ENCODE results near the gene CORO6. TPM values are rescaled to one million over a fixed set of nuclear protein-coding genes. Genes with fewer than 3 reads are reported as not detected.

Gene CORO6
- polyA plus RNA-seq, 2 of the 4 experiments (the other 2 are of a cell fraction), result 5.0 to 10.1 TPM

- no peak for FAIRE-seq
- H3K4me2 ChIP-seq, result peak within 1 kb of the TSS; percentile 83
- POLR2A ChIA-PET, result interaction anchor here (0.6 to 4.0 kb wide), 10 partner anchors 9 to 362 kb away, joined by 3 to 21 read pairs (median 4); partner anchors contain the start of gene ANKRD13B
Observed at GRCh38 chr17:29566473-29567303, 56.0 kb downstream of the CORO6 start, which contains the start of gene ABHD15. Gene ABHD15, minus strand, starts transcription at chr17:29567037. Its CDS starts 71 bp downstream, at chr17:29566966.

More at GRCh38 chr17:29566473-29567303, 56.0 kb downstream of the CORO6 start, which contains the start of gene ABHD15:
- H3K27ac ChIP-seq, result peak within 1 kb of the TSS; percentile 92 to 94
- peak within 1 kb of the TSS; percentile 62 for H3K4me3 ChIP-seq
- under 1% methylated on average over 34 of the region's 94 CpGs for WGBS (ENCODE audit: missing lambda C conversion rate)
- no peak for TF ChIP-seq ZC3H11A (IDR thresholded peaks at IDR 0.05)
- no peak for TF ChIP-seq HMGXB4 (CRISPR knock-in tag; IDR thresholded peaks at IDR 0.05; ENCODE audit: borderline replicate concordance)
- TF ChIP-seq FOXS1 (CRISPR knock-in tag; IDR thresholded peaks at IDR 0.05), result no peak
- no peak for TF ChIP-seq CTCF (IDR thresholded peaks at IDR 0.05)
- TF ChIP-seq BCL3 (IDR thresholded peaks at IDR 0.05), result 0 out of 3 replicates have a peak, but pooled peaks have one; percentile 55
- TF ChIP-seq NFE2L2 (conservative IDR thresholded peaks at IDR 0.05; ENCODE audit: low read length), result no peak
- no peak for TF ChIP-seq HOXB5 (CRISPR knock-in tag; IDR thresholded peaks at IDR 0.05)
- TF ChIP-seq RNF2 (IDR thresholded peaks at IDR 0.05; ENCODE audit: borderline replicate concordance, low read depth), result 0 out of 2 replicates have a peak, but pooled peaks have one; percentile 31
- no peak for TF ChIP-seq REST (IDR thresholded peaks at IDR 0.05)
- TF ChIP-seq TFCP2L1 (CRISPR knock-in tag; IDR thresholded peaks at IDR 0.05), result no peak
- no peak for TF ChIP-seq GATA3 (IDR thresholded peaks at IDR 0.05; ENCODE audit: borderline replicate concordance)
- TF ChIP-seq MYC (IDR thresholded peaks at IDR 0.05; ENCODE audit: borderline replicate concordance, low read length), result 0 out of 2 replicates have a peak, but pooled peaks have one; percentile 5
- TF ChIP-seq ELK1 (IDR thresholded peaks at IDR 0.05; ENCODE audit: low read depth, low read length), result no peak
- TF ChIP-seq MAX (IDR thresholded peaks at IDR 0.05), result peak; percentile 9
- TF ChIP-seq MAFK (IDR thresholded peaks at IDR 0.05; ENCODE audit: partially characterized antibody), result no peak
- 0 out of 2 replicates have a peak, but pooled peaks have one; percentile 48 for TF ChIP-seq KDM1A (IDR thresholded peaks at IDR 0.05; ENCODE audit: low read depth)
- peak; percentile 59 for TF ChIP-seq POLR2A (IDR thresholded peaks at IDR 0.05; ENCODE audit: low read length)
- peak in 1 of 2 experiments; percentile 65; a peak in 2 of 5 replicates for TF ChIP-seq JUN (IDR thresholded peaks at IDR 0.05)
- TF ChIP-seq CBX2 (IDR thresholded peaks at IDR 0.05; ENCODE audit: borderline replicate concordance, low read depth), result no peak
- TF ChIP-seq ZFP36 (IDR thresholded peaks at IDR 0.05; ENCODE audit: borderline replicate concordance, partially characterized antibody), result no peak
- TF ChIP-seq EHF (CRISPR knock-in tag; IDR thresholded peaks at IDR 0.05), result no peak
- peak; percentile 18 for TF ChIP-seq E2F6 (IDR thresholded peaks at IDR 0.05; ENCODE audit: borderline replicate concordance, low read depth)
- no peak for TF ChIP-seq FOSL2 (IDR thresholded peaks at IDR 0.05)
- TF ChIP-seq FOSL2 (CRISPR knock-in tag; IDR thresholded peaks at IDR 0.05), result no peak
- no peaks in the 10 kb centered on the region for H3K9me3 ChIP-seq
- peaks cover 20% of the 10 kb centered on the region for H3K4me1 ChIP-seq
- DNase-seq (ENCODE audit: low read depth in 1 of 2, low spot score in 1 of 2) (peak; percentile 75 to 84), ATAC-seq (peak; percentile 45 to 57)
- CTCF ChIA-PET, result interaction anchor here (0.6 to 24.0 kb wide), 24 partner anchors 8 to 453 kb away, joined by 3 to 474 read pairs (median 5); partner anchors contain the start of genes ANKRD13B and CORO6

Data from A549 (cell line).